Astrocyte of the spinal cord (primary cell): ENCODE measurements around the gene UBR3.
"Not testable (repeated sequence)": the region's sequence is repeated elsewhere in the genome, so short reads cannot be mapped to it uniquely, and the experiment has no call there.

Experiments
- DNase-seq: peaks from one replicate; pipeline ENCODE4 v3.0.0; 2011; ENCODE audit warnings: low read depth, low spot score
- H3K4me3 ChIP-seq: 2 replicates; pipeline ENCODE4 v1.5.1; 2011; ENCODE audit warnings: low read depth, mild to moderate bottlenecking, low read length, moderate library complexity
- in situ Hi-C: cut with HindIII; loops from 2 replicates; pipeline ENCODE4 v1.10.0; 2017; ENCODE audit warnings: low sequenced_read_pairs
- TF ChIP-seq, protein P1 (sequence below): IDR thresholded peaks from 2 replicates; pipeline ENCODE4 v1.5.1; 2012; ENCODE audit warnings: low read depth, mild to moderate bottlenecking, low read length, inconsistent platforms

Gene UBR3

DNA sequence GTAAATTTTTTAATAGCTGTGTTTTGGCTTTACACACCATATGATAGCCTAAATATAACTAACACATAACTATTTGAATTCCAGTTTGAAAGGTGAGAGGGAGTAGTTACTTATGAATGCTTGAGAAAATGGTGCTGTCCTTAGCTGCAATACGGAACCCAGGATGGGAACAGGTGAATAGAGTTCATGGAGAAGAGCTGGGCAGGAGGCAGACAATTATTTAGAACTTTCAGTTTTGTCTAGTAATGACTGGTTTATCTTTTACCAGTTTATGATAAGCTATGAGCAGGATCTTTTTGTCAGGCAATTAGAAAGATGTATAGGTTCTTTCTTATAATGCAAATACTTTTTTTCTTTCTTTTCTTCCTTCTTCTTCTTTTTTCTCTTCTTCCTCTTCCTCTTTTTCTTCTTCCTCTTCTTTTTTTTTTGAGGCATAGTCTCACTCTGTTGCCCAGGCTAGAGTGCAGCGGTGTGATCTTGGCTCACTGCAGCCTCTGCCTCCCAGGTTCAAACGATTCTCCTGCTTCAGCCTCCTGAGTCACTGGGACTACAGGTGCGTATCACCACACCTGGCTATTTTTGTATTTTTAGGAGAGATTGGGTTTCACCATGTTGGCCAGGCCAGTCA is 25.9 kb downstream of the UBR3 start:
- H3K4me3 ChIP-seq, result no peak overlapping the region
- DNase-seq, result no peak
- TF ChIP-seq, protein P1, sequence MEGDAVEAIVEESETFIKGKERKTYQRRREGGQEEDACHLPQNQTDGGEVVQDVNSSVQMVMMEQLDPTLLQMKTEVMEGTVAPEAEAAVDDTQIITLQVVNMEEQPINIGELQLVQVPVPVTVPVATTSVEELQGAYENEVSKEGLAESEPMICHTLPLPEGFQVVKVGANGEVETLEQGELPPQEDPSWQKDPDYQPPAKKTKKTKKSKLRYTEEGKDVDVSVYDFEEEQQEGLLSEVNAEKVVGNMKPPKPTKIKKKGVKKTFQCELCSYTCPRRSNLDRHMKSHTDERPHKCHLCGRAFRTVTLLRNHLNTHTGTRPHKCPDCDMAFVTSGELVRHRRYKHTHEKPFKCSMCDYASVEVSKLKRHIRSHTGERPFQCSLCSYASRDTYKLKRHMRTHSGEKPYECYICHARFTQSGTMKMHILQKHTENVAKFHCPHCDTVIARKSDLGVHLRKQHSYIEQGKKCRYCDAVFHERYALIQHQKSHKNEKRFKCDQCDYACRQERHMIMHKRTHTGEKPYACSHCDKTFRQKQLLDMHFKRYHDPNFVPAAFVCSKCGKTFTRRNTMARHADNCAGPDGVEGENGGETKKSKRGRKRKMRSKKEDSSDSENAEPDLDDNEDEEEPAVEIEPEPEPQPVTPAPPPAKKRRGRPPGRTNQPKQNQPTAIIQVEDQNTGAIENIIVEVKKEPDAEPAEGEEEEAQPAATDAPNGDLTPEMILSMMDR, result no peak
- in situ Hi-C loops, result no loop called here

DNA sequence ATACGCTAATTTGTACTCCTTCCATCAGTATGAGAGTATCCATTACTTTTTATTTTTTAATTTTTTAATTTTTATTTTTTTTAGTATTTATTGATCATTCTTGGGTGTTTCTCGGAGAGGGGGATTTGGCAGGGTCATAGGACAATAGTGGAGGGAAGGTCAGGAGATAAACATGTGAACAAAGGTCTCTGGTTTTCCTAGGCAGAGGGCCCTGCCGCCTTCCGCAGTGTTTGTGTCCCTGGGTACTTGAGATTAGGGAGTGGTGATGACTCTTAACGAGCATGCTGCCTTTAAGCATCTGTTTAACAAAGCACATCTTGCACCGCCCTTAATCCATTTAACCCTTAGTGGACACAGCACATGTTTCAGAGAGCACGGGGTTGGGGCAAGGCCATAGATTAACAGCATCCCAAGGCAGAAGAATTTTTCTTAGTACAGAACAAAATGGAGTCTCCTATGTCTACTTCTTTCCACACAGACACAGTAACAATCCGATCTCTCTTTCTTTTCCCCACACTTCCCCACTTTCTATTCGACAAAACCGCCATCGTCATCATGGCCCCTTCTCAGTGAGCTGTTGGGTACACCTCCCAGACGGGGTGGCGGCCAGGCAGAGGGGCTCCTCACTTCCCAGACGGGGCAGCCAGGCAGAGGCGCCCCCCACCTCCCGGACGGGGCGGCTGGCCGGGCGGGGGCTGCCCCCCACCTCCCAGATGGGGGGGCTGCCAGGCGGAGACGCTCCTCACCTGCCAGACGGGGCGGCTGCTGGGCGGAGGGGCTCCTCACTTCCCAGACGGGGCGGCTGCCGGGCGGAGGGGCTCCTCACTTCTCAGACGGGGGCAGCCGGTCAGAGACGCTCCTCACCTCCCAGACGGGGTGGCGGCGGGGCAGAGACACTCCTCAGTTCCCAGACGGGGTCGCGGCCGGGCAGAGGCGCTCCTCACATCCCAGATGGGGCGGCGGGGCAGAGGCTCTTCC is 28.3 kb downstream of the UBR3 start:
- H3K4me3 ChIP-seq, in situ Hi-C loops, DNase-seq: not testable (repeated sequence)

DNA sequence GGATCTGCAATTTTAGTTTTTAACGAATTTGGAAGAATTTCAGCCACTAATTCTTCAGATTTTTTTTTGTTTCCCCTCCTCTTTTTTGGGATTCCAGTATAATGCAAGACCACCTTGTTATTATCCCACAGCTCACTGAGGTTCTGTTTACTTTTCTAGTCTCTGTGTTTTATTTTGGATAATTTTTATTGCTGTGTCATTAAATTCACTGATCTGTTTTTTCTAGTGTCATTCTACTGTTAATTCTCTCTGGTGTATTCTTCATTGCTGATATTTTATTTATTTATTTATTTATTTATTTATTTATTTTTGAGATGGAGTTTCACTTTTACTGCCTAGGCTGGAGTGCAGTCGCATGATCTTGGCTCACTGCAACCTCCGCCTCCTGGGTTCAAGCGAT is 32.2 kb downstream of the UBR3 start:
- in situ Hi-C loops, result no loop called here
- H3K4me3 ChIP-seq, result no peak overlapping the region
- no peak for DNase-seq
- TF ChIP-seq, protein P1, result no peak

DNA sequence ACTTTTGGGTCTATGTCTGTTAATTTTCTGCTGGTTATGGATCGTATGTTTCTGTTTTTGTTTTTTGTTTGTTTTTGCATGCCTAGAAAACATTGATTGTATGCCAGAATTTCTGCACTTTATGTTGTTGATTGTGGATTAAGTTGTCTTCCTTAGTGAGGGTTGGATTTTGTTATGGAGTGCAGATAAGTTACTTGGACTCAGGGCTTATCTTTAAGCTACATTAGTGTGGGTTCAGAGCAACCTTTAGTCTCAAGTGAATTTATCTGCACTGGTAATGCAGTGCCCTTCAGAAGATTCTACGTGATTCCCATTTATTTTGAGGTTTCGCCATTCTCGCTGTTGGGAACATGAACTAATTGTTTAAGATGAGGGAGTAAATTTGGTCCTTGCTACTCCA is 32.9 kb downstream of the UBR3 start:
- DNase-seq, result no peak
- H3K4me3 ChIP-seq, result no peak overlapping the region
- TF ChIP-seq, protein P1, result no peak
- in situ Hi-C loops, result no loop called here

DNA sequence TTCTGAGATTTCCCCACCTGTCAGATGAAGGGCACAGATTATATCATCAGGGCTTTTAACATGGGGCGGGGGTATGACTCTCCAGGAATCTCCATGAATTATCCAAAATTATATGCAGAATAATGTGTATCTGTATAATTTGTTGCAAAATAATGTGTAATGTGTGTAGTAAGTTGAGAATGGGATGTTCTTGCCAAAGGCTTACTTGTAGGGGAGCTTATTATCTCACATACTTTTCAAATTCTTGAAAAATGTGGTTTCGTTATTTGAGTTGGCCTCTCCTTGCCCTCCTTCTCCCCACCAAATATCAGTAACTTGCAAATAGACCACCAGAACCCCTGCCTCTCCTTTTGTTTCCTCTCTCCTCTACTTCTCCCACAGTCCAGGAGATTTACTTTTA is 35.6 kb downstream of the UBR3 start:
- no peak for DNase-seq
- TF ChIP-seq, protein P1, result no peak
- in situ Hi-C loops, result no loop called here
- no peak overlapping the region for H3K4me3 ChIP-seq

DNA sequence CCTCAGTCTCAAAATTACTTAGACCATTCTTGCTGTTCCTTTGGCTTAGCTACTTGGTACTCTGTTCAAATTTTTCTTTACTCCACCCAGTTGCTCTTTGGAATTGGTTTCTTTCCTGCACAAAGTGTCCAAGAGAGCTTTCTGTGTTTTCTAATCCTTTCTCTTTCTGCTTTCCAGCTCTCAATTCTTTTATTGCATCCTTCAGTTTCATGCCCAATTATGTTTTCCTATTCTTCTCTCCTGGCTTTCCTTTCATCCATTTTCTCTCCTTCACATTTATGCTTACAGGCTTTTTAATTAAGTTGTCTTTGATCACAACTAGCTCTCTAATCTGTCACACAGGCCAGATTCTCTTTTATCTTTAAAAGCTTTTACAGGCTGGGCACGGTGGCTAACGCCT is 38.2 kb downstream of the UBR3 start:
- no peak overlapping the region for H3K4me3 ChIP-seq
- in situ Hi-C loops, result no loop called here
- no peak for DNase-seq
- TF ChIP-seq, protein P1, result no peak

DNA sequence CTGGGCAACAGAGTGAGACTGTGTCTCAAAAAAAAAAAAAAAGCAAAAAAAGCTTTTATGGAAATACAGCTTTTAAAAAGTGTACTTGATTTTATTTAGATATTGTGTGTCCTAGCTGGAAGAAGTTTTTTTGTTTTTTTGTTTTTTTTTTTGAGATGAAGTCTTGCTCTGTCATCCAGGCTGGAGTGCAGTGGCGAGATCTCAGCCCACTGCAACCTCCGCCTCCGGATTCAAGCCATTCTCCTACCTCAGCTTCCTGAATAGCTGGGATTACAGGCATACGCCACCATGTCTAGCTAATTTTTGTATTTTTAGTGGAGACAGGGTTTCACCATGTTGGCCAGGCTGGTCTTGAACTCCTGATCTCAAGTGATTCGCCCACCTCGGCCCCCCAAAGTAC is 39.0 kb downstream of the UBR3 start:
- in situ Hi-C loops, DNase-seq: not testable (repeated sequence)

More for the DNA sequence above, 39.0 kb downstream of the UBR3 start:
- not testable (repeated sequence) for H3K4me3 ChIP-seq
